PFSK-1 (cell line): ENCODE measurements around the gene NPAS1.

Source experiments
- FOXP2 ChIP-seq: optimal IDR thresholded peaks from 2 replicates; pipeline ENCODE3; 2011; ENCODE audit warnings: borderline replicate concordance, control low read depth, inconsistent platforms; ENCODE audit not compliant: insufficient read depth; ENCODE audit errors: extremely low read length, extremely low read depth
- POLR2AphosphoS5 ChIP-seq: IDR thresholded peaks from 2 replicates; pipeline ENCODE4 v1.6.1; 2012; ENCODE audit warnings: low read depth, mild to moderate bottlenecking, control low read depth, low read length, moderate library complexity
- SIN3A ChIP-seq: IDR thresholded peaks from 2 replicates; pipeline ENCODE4 v1.6.1; 2012; ENCODE audit warnings: mild to moderate bottlenecking, low read length, moderate library complexity, borderline replicate concordance; ENCODE audit not compliant: insufficient read depth
- TAF1 ChIP-seq: IDR thresholded peaks from 2 replicates; pipeline ENCODE4 v1.6.1; 2012; ENCODE audit warnings: low read length, control low read depth, borderline replicate concordance; ENCODE audit not compliant: insufficient read depth
- TF ChIP-seq, protein P1 (sequence below), 2 experiments: IDR thresholded peaks; 2 replicates each; pipeline versions ENCODE4 v1.6.1 to v1.8.0; 2011 to 2012; ENCODE audit warnings: low read depth in 2 of 2, low read length in 2 of 2, control low read depth in 1 of 2, inconsistent platforms in 1 of 2, mild to moderate bottlenecking in 1 of 2, moderate library complexity in 1 of 2; ENCODE audit not compliant: insufficient read depth in 1 of 2

NPAS1 gene

GRCh38 chr19:47070756-47071155, 51.1 kb downstream of the NPAS1 start:
- TF ChIP-seq TAF1 (no peak), POLR2AphosphoS5 (no peak), FOXP2 (no peak), SIN3A (no peak)
- TF ChIP-seq, protein P1, sequence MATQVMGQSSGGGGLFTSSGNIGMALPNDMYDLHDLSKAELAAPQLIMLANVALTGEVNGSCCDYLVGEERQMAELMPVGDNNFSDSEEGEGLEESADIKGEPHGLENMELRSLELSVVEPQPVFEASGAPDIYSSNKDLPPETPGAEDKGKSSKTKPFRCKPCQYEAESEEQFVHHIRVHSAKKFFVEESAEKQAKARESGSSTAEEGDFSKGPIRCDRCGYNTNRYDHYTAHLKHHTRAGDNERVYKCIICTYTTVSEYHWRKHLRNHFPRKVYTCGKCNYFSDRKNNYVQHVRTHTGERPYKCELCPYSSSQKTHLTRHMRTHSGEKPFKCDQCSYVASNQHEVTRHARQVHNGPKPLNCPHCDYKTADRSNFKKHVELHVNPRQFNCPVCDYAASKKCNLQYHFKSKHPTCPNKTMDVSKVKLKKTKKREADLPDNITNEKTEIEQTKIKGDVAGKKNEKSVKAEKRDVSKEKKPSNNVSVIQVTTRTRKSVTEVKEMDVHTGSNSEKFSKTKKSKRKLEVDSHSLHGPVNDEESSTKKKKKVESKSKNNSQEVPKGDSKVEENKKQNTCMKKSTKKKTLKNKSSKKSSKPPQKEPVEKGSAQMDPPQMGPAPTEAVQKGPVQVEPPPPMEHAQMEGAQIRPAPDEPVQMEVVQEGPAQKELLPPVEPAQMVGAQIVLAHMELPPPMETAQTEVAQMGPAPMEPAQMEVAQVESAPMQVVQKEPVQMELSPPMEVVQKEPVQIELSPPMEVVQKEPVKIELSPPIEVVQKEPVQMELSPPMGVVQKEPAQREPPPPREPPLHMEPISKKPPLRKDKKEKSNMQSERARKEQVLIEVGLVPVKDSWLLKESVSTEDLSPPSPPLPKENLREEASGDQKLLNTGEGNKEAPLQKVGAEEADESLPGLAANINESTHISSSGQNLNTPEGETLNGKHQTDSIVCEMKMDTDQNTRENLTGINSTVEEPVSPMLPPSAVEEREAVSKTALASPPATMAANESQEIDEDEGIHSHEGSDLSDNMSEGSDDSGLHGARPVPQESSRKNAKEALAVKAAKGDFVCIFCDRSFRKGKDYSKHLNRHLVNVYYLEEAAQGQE (IDR thresholded peaks at IDR 0.05; ENCODE audit: insufficient read depth in 1 of 2, low read depth in 2 of 2, low read length in 2 of 2) = no peak

DNA sequence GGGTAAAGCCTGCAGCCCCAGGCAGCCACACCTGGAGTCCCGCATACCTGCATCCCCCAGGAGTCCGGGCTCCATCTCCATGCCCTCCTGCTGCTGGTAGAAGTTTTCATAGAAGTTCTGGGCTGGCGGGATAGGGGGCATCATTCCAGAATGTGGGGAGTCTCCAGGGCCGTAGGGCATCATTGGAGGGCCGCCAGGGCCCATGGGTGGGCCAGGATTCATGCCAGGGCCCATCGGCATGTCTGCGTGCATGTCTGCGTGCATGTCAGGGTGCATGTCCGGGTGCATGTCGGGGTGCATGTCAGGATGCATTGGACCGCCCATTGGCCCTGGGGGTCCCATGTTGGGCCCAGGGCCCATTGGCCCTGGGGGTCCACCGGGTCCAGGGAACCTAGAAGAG, 52.1 kb downstream of the NPAS1 start:
- TF ChIP-seq TAF1 = no peak
- TF ChIP-seq SIN3A = no peak
- no peak for TF ChIP-seq FOXP2
- TF ChIP-seq, protein P1 (IDR thresholded peaks at IDR 0.05; ENCODE audit: insufficient read depth in 1 of 2, low read depth in 2 of 2, low read length in 2 of 2) = no peak
- TF ChIP-seq POLR2AphosphoS5 = no peak

DNA sequence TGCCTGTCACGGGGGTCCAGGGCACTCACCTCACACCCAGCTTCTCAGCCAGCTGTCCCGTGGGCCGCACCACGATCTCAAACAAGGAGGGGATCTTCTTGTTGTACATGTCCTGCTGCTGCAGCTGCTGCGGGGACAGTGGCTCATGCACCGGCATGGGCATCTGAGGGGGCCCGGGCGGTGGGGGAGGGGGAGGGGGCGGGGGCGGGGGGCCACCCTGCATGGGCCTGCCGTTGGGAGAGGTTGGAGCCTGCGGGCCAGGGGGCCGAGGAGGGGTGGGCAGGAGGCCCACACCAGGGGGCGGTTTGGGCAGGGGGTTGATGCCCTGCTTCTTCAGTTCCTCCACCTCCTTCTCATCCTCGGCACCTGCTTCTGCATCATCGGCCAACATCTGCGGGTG, 52.7 kb downstream of the NPAS1 start:
- no peak for TF ChIP-seq FOXP2
- no peak for TF ChIP-seq SIN3A
- no peak for TF ChIP-seq TAF1
- TF ChIP-seq POLR2AphosphoS5 = no peak
- TF ChIP-seq, protein P1 (IDR thresholded peaks at IDR 0.05; ENCODE audit: insufficient read depth in 1 of 2, low read depth in 2 of 2, low read length in 2 of 2) = no peak

DNA sequence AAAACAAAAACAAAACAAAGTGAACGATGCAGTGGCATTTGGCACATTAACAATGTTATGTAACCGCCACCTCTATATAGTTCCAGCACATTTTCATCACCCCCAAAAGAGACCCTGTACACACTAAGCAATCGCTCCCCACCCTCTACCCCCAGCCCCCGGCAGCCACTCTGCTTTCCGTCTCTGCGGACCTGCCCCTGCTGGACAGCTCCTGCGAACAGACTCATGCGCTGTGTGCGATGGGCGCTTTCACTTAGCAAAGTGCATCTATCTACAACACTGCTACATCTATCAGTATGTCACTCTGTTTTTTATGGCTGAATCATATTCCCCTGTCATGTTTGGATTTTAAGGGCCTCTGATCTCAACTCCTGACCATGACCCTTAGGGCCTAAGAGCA, 53.9 kb downstream of the NPAS1 start:
- TF ChIP-seq SIN3A (no peak), FOXP2 (no peak)
- TF ChIP-seq, protein P1 (IDR thresholded peaks at IDR 0.05; ENCODE audit: insufficient read depth in 1 of 2, low read depth in 2 of 2, low read length in 2 of 2) = peak in 1 of 2 experiments; percentile 71; a peak in 2 of 4 replicates

- TF ChIP-seq SIN3A (no peak), FOXP2 (no peak), TAF1 (no peak), POLR2AphosphoS5 (no peak)
- TF ChIP-seq, protein P1 (IDR thresholded peaks at IDR 0.05; ENCODE audit: insufficient read depth in 1 of 2, low read depth in 2 of 2, low read length in 2 of 2) = no peak
These were observed 55.0 kb downstream of the NPAS1 start for GRCh38 chr19:47074621-47075020.
